IPS-11a (cell line): Measurements from ENCODE around the gene PIK3IP1.

Experiments
- H3K4me3 ChIP-seq: one replicate; pipeline ENCODE4 v1.5.1; 2013; ENCODE audit warnings: low read depth, low read length, control low read depth

The PIK3IP1 gene

GRCh38 chr22:31279821-31280505 is 12.3 kb downstream of the PIK3IP1 start:
- no peak overlapping the region for H3K4me3 ChIP-seq

DNA sequence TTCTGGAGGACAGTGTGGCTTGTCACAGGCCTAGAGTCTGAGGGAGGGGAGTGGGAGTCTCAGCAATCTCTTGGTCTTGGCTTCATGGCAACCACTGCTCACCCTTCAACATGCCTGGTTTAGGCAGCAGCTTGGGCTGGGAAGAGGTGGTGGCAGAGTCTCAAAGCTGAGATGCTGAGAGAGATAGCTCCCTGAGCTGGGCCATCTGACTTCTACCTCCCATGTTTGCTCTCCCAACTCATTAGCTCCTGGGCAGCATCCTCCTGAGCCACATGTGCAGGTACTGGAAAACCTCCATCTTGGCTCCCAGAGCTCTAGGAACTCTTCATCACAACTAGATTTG is 13.0 kb downstream of the PIK3IP1 start:
- H3K4me3 ChIP-seq, result no peak overlapping the region

GRCh38 chr22:31278626-31279326 is 13.5 kb downstream of the PIK3IP1 start:
- no peak overlapping the region for H3K4me3 ChIP-seq

DNA sequence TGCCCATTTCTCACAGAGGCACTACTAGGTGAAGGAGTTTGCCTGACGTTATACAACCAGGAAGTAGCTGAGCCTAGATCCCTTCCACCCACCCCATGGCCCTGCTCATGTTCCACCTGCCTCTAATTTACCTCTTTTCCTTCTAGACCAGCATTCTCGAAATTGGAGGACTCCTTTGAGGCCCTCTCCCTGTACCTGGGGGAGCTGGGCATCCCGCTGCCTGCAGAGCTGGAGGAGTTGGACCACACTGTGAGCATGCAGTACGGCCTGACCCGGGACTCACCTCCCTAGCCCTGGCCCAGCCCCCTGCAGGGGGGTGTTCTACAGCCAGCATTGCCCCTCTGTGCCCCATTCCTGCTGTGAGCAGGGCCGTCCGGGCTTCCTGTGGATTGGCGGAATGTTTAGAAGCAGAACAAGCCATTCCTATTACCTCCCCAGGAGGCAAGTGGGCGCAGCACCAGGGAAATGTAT is 14.1 kb downstream of the PIK3IP1 start:
- no peak overlapping the region for H3K4me3 ChIP-seq

DNA sequence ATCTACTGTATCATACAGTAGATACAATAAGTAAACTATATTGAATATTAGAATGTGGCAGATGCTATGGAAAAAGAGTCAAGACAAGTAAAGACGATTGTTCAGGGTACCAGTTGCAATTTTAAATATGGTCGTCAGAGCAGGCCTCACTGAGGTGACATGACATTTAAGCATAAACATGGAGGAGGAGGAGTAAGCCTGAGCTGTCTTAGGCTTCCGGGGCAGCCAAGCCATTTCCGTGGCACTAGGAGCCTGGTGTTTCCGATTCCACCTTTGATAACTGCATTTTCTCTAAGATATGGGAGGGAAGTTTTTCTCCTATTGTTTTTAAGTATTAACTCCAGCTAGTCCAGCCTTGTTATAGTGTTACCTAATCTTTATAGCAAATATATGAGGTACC is 14.5 kb downstream of the PIK3IP1 start:
- H3K4me3 ChIP-seq, result no peak overlapping the region

DNA sequence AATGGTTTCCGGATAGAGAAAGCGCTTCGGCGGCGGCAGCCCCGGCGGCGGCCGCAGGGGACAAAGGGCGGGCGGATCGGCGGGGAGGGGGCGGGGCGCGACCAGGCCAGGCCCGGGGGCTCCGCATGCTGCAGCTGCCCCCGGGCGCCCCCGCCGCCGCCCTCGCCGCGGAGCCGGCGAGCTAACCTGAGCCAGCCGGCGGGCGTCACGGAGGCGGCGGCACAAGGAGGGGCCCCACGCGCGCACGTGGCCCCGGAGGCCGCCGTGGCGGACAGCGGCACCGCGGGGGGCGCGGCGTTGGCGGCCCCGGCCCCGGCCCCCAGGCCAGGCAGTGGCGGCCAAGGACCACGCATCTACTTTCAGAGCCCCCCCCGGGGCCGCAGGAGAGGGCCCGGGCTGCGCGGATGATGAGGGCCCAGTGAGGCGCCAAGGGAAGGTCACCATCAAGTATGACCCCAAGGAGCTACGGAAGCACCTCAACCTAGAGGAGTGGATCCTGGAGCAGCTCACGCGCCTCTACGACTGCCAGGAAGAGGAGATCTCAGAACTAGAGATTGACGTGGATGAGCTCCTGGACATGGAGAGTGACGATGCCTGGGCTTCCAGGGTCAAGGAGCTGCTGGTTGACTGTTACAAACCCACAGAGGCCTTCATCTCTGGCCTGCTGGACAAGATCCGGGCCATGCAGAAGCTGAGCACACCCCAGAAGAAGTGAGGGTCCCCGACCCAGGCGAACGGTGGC is 15.7 kb downstream of the PIK3IP1 start:
- no peak overlapping the region for H3K4me3 ChIP-seq

GRCh38 chr22:31275576-31275975 is 16.7 kb downstream of the PIK3IP1 start:
- H3K4me3 ChIP-seq, result no peak overlapping the region

- no peak overlapping the region for H3K4me3 ChIP-seq
Measured at GRCh38 chr22:31275018-31275417, 17.3 kb downstream of the PIK3IP1 start.

DNA sequence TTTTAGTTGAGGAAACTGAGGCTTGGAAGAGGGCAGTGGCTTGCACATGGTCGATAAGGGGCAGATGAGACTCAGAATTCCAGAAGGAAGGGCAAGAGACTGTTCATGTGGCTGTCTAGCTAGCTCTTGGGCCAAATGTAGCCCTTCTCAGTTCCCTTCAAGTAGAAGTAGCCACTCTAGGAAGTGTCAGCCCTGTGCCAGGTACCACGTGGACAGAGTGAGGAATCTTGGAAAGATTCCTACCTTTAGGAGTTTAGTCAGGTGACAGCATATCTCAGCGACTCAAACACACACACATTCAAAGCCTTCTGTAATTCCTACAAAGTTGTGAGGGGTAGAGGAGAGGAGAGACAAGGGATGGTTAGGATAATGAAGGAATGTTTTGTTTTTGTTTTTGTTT is 18.3 kb downstream of the PIK3IP1 start:
- no peak overlapping the region for H3K4me3 ChIP-seq

DNA sequence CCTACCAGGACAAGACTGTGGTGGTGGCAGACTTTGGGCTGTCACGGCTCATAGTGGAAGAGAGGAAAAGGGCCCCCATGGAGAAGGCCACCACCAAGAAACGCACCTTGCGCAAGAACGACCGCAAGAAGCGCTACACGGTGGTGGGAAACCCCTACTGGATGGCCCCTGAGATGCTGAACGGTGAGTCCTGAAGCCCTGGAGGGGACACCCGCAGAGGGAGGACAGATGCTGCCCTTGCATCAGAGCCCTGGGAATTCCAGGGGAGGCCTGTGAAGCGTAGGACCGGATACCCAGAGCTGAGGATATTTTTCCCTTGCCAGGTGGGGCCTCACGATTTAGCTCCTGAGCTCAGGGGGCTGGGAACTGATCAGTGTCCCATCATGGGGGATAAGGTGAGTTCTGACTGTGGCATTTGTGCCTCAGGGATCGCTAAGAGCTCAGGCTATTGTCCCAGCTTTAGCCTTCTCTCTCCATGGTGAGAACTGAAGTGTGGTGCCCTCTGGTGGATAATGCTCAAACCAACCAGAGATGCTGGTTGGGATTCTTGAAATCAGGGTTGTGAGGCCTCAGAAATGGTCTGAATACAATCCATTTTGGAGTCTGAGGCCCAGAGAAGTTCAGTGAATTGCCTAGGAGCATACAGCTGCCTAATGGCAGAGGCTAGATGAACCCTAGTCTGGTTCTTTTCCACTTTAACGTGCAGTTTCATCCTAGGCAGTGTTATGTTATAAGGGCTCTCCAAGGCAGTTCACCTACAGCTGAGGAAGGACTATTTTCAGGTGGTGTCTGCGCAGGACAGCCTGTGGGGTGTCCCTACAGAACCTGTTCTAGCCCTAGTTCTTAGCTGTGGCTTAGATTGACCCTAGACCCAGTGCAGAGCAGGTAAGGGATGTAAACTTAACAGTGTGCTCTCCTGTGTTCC is 19.5 kb downstream of the PIK3IP1 start:
- H3K4me3 ChIP-seq, result no peak overlapping the region

DNA sequence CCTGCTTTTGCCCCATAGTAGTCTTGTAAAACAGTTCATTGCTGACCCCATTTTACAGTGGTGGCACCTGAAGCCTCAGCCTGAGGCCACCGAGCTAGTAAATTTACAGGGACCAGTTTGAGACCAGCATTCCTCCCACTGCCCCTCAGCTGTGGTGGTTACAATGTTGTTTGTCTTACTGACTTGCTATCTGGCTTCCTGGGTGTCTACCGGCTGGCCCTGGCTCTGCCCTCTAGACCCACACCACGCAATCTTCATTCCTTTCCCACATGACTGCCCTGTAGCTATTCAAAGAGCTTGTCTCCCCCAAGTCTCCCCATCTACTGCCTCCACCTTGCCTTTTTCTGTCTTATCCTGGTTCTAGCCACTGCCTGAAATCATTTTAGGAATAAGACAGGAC is 20.8 kb downstream of the PIK3IP1 start:
- H3K4me3 ChIP-seq, result no peak overlapping the region

GRCh38 chr22:31271026-31271425 is 21.3 kb downstream of the PIK3IP1 start:
- no peak overlapping the region for H3K4me3 ChIP-seq

GRCh38 chr22:31269892-31270579 is 22.3 kb downstream of the PIK3IP1 start:
- H3K4me3 ChIP-seq, result no peak overlapping the region

DNA sequence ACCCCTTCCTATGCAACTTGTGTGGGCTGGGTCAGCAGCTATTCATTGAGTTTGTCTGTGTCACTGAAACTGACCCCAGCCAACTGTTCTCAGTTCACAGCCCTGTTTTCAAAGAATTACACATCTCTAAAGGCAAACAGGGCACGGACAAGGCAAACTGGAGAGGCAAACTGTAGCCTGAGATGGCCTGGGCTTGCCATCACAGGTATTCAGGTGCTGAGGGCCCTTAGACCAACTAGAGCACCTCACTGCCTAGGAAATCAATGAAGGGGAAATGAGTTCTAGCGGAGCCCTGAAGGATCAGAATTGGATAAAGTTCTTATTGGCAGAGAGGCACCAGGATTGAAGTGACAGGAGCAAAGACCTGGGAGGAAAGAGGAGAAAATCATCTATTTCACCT is 24.0 kb downstream of the PIK3IP1 start:
- H3K4me3 ChIP-seq, result no peak overlapping the region

DNA sequence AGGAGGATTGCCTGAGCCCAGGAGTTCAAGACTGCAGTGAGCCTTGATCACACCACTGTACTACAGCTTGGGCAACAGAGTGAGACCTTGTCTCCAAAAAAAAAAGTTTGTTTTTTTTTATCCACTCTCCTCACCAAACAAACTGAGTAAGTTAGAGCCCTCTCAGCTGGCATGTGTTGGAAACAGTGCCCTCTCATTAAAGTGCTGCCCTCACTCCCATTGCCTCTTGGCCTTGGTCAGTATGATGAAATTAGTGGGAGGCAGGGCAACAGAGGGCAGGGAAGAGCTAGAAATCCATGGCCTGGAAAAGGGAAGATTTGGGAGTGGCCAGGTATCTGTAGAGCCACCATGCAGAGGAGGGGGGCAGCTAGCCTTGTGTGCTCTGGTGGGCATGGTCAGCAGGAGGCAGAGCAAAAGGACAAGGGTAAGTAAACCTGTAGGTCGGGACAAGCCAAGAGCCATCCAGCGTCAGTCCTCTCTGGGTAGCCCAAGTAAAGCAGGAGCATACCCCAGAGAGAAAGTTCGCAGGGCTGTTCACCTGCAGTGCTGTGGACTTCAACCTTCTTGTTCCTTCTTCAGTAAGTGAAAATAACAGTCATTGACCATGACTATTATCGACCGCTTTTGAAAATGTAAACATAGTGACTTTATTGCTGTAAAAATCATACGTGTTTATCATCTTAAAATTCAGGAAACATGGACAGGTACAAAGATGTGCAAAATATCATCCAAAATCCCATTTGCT is 28.2 kb downstream of the PIK3IP1 start:
- no peak overlapping the region for H3K4me3 ChIP-seq

DNA sequence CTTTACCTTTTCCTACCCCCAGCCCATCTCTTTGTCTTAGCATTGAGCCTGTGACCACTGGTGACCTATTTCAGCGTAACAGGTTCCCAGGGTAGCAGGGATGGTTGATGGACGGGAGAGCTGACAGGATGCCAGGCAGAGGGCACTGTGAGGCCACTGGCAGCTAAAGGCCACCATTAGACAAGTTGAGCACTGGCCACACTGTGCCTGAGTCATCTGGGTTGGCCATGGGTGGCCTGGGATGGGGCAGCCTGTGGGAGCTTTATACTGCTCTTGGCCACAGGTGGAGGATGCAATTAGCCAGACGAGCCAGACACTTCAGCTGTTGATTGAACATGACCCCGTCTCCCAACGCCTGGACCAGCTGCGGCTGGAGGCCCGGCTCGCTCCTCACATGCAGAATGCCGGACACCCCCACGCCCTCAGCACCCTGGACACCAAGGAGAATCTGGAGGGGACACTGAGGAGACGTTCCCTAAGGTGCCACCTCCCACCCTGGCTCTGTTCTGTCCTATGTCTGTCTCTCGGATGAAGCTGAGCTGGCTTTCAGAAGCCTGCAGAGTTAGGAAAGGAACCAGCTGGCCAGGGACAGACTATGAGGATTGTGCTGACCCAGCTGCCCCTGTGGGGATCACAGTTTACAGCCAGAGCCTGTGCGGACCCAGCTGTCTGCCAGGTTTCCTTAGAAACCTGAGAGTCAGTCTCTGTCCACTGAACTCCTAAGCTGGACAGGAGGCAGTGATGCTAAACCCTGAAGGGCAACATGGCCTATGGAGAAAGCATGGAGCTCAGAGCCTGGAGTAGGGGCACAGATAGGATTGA is 29.8 kb downstream of the PIK3IP1 start:
- H3K4me3 ChIP-seq, result no peak overlapping the region

DNA sequence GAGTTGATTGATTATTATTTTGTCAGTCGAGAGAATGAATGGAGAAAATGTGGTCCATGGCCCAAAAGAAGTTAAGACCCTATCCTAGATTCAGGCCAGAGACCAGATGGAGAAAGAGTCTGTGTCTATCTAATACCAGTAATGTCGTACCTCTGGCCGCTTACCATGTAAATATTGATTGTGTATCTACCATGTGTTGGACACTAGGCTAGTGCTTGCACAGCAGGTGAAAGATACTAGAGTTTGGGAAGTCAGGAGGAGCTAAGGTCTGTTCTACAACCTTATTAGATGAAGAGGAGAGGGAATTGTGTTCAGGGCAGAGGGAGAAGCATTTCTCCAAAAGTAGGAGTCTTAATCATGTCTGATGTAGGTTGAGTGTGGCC is 31.8 kb downstream of the PIK3IP1 start:
- H3K4me3 ChIP-seq, result no peak overlapping the region

GRCh38 chr22:31259798-31260473 is 32.4 kb downstream of the PIK3IP1 start:
- H3K4me3 ChIP-seq, result no peak overlapping the region
